Fibroblast of the aortic adventitia (primary cell): ENCODE measurements around the gene TCEANC2. TPM values are rescaled to one million over a fixed set of nuclear protein-coding genes. Genes with fewer than 3 reads are reported as not detected.
"Not testable (repeated sequence)": the region's sequence is repeated elsewhere in the genome, so short reads cannot be mapped to it uniquely, and the experiment has no call there.

Experiments used
- DNase-seq: peaks from one replicate; pipeline ENCODE4 v3.0.0-alpha.2; 2010; ENCODE audit warnings: low read depth
- H3K4me3 ChIP-seq: 2 replicates; pipeline ENCODE4 v1.5.1; 2011; ENCODE audit warnings: low read depth, mild to moderate bottlenecking, control low read depth, low read length, moderate library complexity
- total RNA-seq: library from RNA; depleted of rRNA; stranded (reverse); fragments of >200 nt; gene quantifications from 2 replicates; pipeline ENCODE4 v1.2.3, GENCODE V29; 2012; ENCODE audit warnings: low replicate concordance
- TF ChIP-seq, protein P1 (sequence below): IDR thresholded peaks from 2 replicates; pipeline ENCODE4 v1.5.1; 2011; ENCODE audit warnings: mild to moderate bottlenecking, low read length, control low read depth, inconsistent platforms; ENCODE audit not compliant: insufficient read depth

Gene TCEANC2
- total RNA-seq, 1 donor = 5.4 TPM

DNA sequence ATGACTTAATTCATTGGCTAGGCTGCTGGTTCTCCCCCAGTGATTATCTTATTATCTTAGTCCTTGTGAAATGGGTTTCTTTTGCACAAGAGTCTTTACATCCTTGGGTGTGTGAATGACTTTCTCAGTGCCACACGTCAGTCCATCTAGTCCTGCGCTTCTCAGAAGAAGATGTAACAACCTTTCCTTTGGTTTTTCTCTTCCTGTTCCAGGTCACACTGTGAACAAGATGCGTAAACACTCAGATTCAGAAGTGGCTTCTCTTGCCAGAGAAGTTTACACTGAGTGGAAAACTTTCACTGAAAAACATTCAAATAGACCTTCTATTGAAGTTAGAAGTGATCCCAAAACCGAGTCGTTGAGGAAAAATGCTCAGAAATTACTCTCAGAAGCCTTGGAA, 35.0 kb downstream of the TCEANC2 start:
- no peak overlapping the region for H3K4me3 ChIP-seq
- TF ChIP-seq, protein P1, sequence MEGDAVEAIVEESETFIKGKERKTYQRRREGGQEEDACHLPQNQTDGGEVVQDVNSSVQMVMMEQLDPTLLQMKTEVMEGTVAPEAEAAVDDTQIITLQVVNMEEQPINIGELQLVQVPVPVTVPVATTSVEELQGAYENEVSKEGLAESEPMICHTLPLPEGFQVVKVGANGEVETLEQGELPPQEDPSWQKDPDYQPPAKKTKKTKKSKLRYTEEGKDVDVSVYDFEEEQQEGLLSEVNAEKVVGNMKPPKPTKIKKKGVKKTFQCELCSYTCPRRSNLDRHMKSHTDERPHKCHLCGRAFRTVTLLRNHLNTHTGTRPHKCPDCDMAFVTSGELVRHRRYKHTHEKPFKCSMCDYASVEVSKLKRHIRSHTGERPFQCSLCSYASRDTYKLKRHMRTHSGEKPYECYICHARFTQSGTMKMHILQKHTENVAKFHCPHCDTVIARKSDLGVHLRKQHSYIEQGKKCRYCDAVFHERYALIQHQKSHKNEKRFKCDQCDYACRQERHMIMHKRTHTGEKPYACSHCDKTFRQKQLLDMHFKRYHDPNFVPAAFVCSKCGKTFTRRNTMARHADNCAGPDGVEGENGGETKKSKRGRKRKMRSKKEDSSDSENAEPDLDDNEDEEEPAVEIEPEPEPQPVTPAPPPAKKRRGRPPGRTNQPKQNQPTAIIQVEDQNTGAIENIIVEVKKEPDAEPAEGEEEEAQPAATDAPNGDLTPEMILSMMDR = no peak
- no peak for DNase-seq

DNA sequence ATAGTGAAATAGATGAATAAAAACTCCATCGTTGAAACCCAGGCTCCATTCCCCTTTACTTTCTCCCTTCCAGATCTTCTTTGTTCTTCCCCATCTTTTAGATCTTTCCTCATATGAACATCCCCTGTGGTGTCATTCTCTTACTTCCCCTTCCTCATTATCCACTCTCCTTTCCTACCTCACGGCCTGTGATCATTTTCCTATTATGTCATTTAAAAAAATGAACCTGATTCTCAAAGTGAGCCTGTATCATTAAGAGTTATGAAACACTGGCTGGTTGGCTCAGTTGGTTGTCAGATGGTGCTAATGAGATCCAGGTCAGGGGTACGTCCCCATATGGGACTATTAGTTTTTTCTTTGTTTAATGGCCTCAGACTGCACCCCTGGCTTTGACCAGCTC, 38.3 kb downstream of the TCEANC2 start:
- TF ChIP-seq, protein P1 = no peak
- no peak for DNase-seq
- no peak overlapping the region for H3K4me3 ChIP-seq

DNA sequence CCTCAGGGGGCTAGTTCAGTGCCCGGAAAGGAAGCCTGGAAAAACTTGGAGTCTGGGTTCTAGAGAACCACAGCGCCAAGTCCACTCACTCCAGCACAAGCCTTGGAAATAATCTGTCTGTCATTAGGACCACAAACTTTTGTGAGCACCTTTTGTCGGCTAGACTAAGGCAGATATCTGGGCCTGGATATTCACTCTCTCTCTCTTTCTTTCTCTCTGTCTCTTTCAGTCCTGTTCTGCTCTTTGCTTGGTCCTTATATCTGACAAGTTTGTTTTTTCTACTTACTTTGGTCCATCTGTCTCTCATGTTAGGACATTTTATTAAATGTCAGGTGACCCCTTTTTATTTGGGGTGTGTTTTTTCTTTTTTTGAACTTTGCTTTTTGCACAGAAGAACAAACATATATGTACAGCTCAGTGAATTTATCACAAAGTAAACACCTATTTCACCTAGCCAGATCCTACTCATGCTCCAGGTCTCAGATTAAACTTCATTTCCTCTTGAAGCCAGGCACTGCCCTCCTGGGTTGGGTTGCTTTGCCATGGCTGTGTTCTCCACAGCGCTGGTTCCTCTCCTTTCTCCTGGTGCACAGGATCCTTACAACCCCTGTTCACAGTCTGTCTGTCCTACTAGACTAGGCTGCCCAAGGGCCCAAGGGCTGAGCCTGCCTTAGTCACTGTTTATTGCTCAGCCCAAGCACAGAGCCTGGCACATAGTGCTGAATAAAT, 40.8 kb downstream of the TCEANC2 start:
- no peak overlapping the region for H3K4me3 ChIP-seq
- TF ChIP-seq, protein P1 = no peak

DNA sequence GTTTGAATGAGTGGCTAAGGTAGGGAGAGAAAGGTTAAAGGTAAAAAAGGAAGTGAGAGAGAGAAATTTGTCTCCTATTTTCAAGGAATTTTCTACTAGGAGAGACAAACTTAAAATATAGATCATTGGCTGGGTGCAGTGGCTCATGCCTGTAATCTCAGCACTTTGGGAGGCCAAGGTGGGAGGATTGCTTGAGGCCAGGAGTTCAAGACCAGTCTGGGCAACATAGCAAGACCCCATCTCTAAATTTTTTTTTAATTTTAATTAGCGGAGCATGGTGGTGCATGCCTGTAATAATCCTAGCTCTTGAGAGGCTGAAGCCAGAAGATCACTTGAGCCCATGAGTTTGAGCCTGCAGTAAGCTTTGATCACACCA, 41.3 kb downstream of the TCEANC2 start:
- DNase-seq, H3K4me3 ChIP-seq: not testable (repeated sequence)

More for the DNA sequence above, 40.8 kb downstream of the TCEANC2 start:
- DNase-seq = no peak

DNA sequence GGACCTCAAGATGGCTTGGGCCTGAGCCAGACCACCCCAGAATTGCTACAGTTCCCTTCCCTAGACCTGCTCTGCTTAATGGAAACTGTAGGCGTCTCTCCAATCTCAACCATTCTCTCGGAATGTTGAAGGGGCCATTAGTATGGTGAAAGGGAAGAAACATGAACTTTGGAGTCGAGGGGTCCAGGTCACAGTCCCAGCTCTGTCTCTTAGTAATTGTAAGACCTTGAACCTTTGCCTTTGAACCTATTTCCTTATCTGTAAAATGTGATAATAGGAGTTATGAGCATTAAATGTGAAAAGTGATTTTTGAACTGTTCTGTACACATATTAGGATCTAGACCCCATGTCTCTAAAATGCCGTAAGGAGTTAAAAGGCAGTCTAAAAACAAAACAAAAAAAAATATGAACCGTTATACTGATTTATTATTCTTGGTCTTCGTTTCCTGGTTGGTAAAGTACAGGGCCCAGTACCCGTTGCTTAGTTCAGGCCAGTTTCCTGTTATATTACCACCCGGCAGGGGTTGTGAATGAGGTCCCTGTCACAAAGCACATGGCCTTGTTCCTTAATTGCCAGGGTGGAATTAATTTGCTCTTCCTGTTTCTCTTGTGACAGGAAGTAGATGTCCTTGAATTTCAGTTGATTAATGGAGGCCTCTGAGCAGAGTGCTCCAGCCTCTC, 42.3 kb downstream of the TCEANC2 start:
- TF ChIP-seq, protein P1 = no peak
- DNase-seq = no peak
- H3K4me3 ChIP-seq = no peak overlapping the region

DNA sequence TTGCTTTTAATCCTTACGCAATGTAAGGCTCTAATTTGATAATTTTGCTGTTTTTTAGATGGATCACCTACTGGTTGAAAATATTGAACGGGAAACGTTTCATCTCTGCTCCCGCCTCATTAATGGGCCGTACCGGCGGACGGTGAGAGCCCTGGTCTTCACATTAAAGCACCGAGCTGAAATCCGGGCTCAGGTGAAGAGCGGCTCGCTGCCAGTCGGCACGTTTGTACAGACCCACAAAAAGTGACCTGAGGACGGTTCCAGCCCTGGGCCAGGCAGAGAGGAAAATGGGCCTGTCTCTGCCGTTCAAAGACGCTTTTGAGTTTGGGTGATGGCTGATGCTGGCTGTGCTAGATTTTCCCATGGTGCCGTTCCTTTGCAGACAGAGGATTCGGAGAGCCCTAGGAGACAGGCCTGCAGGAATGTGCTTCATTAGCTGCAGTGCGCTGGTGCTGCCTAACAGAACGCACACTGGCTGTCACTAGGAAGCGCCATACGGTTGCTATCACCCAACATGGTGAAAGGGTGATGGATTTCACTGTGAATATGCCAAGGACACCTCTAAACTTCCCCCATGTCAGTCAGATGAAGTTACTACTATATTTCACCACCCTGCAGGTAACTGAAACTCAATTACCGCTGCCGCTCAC, 42.9 kb downstream of the TCEANC2 start:
- DNase-seq = no peak
- no peak overlapping the region for H3K4me3 ChIP-seq
- TF ChIP-seq, protein P1 = no peak

DNA sequence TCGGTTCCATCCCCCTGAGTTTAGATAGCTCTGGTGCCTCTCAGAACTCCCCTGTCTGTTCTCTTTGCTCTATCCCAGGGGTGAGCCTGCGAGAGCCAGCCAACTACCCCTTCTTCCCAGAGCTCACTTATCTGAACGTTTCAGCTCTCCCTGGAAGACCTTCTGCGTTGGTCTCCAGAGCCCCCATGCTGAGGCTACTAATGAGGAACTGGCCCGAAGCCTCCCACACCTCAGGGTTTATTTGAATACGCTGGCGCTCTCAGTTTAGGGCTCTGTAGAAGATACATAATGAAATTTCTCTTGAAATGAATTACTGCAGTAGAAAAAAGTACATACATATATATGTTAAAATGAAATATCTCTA, 43.5 kb downstream of the TCEANC2 start:
- TF ChIP-seq, protein P1 = no peak
- no peak for DNase-seq
- no peak overlapping the region for H3K4me3 ChIP-seq
